ENCODE data around the gene CCDC17. TPM values are rescaled to one million over a fixed set of nuclear protein-coding genes. Genes with fewer than 3 reads are reported as not detected.
"Not testable (repeated sequence)": the region's sequence is repeated elsewhere in the genome, so short reads cannot be mapped to it uniquely, and the experiment has no call there.

Gene CCDC17
- total RNA-seq, 1 experiment from 2014 or later: 1.9 TPM

GRCh38 chr1:45604239-45604638 lies 19.6 kb downstream of the CCDC17 start:
- no peaks in the 10 kb centered on the region for H3F3A ChIP-seq (ENCODE audit: low read length, unreplicated experiment)
- no peak overlapping the region for H2AFZ ChIP-seq (ENCODE audit: low read length)
- H3K4me1 ChIP-seq (ENCODE audit: insufficient read depth, low read length): no peaks in the 10 kb centered on the region
- intact Hi-C loops (cut with micrococcal nuclease): no loop called here
- DNase-seq (no peak), ATAC-seq (no peak)
- TF ChIP-seq CTCF (conservative IDR thresholded peaks at IDR 0.05; ENCODE audit: low read depth, low read length) (no peak), EZH2phosphoT487 (IDR thresholded peaks at IDR 0.05; ENCODE audit: borderline replicate concordance, low read length) (no peak), EZH2 (IDR thresholded peaks at IDR 0.05; ENCODE audit: low read length, unreplicated experiment) (no peak)
- H3K9me2 ChIP-seq (replicated peaks; ENCODE audit: low read length): no peaks in the 10 kb centered on the region
- CTCF ChIA-PET: no interaction called here
- H3K4me2 ChIP-seq (ENCODE audit: low read length): no peak overlapping the region
- no peaks in the 10 kb centered on the region for H3K27me3 ChIP-seq (ENCODE audit: low read length)
- no TSS peak for BruUV-seq (replicated peaks)
- no peak overlapping the region for H3K4me3 ChIP-seq (ENCODE audit: low read length)
- H3K36me3 ChIP-seq (ENCODE audit: low read depth, low read length): peaks cover 65% of the 10 kb centered on the region
- peaks cover 40% of the 10 kb centered on the region for H3K79me2 ChIP-seq (ENCODE audit: low read length)
- H3K9me3 ChIP-seq (ENCODE audit: low read length): no peaks in the 10 kb centered on the region
- no peak overlapping the region for H3K27ac ChIP-seq (ENCODE audit: low read length)
- POLR2A ChIA-PET (ENCODE audit: unreplicated experiment): no interaction called here
- H4K20me1 ChIP-seq (ENCODE audit: low read length): peaks cover 24% of the 10 kb centered on the region; the same call in 1 of the 2 replicates
- H3K9ac ChIP-seq (ENCODE audit: low read length): no peak overlapping the region

- H3K27ac ChIP-seq (ENCODE audit: low read length); H3K4me1 ChIP-seq (ENCODE audit: insufficient read depth, low read length); H2AFZ ChIP-seq (ENCODE audit: low read length); H3K27me3 ChIP-seq (ENCODE audit: low read length); ATAC-seq; H3K9me3 ChIP-seq (ENCODE audit: low read length); H3F3A ChIP-seq (ENCODE audit: low read length, unreplicated experiment); BruUV-seq (replicated peaks); intact Hi-C loops (cut with micrococcal nuclease); POLR2A ChIA-PET (ENCODE audit: unreplicated experiment); H3K4me3 ChIP-seq (ENCODE audit: low read length); CTCF ChIA-PET; H3K9ac ChIP-seq (ENCODE audit: low read length); H3K4me2 ChIP-seq (ENCODE audit: low read length); H3K9me2 ChIP-seq (replicated peaks; ENCODE audit: low read length); DNase-seq: not testable (repeated sequence)
- H3K36me3 ChIP-seq (ENCODE audit: low read depth, low read length): peaks cover 46% of the 10 kb centered on the region
- H3K79me2 ChIP-seq (ENCODE audit: low read length): peaks cover 86% of the 10 kb centered on the region
- H4K20me1 ChIP-seq (ENCODE audit: low read length): peaks cover 35% of the 10 kb centered on the region
These were observed 27.1 kb downstream of the CCDC17 start for GRCh38 chr1:45596765-45597164.

- no peaks in the 10 kb centered on the region for H3K27me3 ChIP-seq (ENCODE audit: low read length)
- H4K20me1 ChIP-seq (ENCODE audit: low read length): peaks cover 45% of the 10 kb centered on the region
- CTCF ChIA-PET: no interaction called here
- H3K9me3 ChIP-seq (ENCODE audit: low read length): no peaks in the 10 kb centered on the region
- BruUV-seq (replicated peaks): no TSS peak
- no peak for ATAC-seq
- no peak for DNase-seq
- no peak for TF ChIP-seq EZH2phosphoT487 (IDR thresholded peaks at IDR 0.05; ENCODE audit: borderline replicate concordance, low read length)
- no peak for TF ChIP-seq EZH2 (IDR thresholded peaks at IDR 0.05; ENCODE audit: low read length, unreplicated experiment)
- no peak for TF ChIP-seq CTCF (conservative IDR thresholded peaks at IDR 0.05; ENCODE audit: low read depth, low read length)
- POLR2A ChIA-PET (ENCODE audit: unreplicated experiment): no interaction called here
- peaks cover 89% of the 10 kb centered on the region for H3K79me2 ChIP-seq (ENCODE audit: low read length)
- no peak overlapping the region for H2AFZ ChIP-seq (ENCODE audit: low read length)
- H3F3A ChIP-seq (ENCODE audit: low read length, unreplicated experiment): no peaks in the 10 kb centered on the region
- no peaks in the 10 kb centered on the region for H3K9me2 ChIP-seq (replicated peaks; ENCODE audit: low read length)
- H3K4me2 ChIP-seq (ENCODE audit: low read length): no peak overlapping the region
- H3K4me1 ChIP-seq (ENCODE audit: insufficient read depth, low read length): no peaks in the 10 kb centered on the region
- peaks cover 51% of the 10 kb centered on the region for H3K36me3 ChIP-seq (ENCODE audit: low read depth, low read length)
- H3K9ac ChIP-seq (ENCODE audit: low read length): no peak overlapping the region
- intact Hi-C loops (cut with micrococcal nuclease): no loop called here
- no peak overlapping the region for H3K4me3 ChIP-seq (ENCODE audit: low read length)
- no peak overlapping the region for H3K27ac ChIP-seq (ENCODE audit: low read length)
These were observed 29.4 kb downstream of the CCDC17 start for GRCh38 chr1:45594412-45594811.

Measured in PC-3 (cell line).